ENCODE data around the gene LHPP. TPM values are rescaled to one million over a fixed set of nuclear protein-coding genes. Genes with fewer than 3 reads are reported as not detected.

The LHPP gene
- total and polyA plus RNA-seq, 9 donors: 4.3 to 19.9 (median 12.6) TPM

DNA sequence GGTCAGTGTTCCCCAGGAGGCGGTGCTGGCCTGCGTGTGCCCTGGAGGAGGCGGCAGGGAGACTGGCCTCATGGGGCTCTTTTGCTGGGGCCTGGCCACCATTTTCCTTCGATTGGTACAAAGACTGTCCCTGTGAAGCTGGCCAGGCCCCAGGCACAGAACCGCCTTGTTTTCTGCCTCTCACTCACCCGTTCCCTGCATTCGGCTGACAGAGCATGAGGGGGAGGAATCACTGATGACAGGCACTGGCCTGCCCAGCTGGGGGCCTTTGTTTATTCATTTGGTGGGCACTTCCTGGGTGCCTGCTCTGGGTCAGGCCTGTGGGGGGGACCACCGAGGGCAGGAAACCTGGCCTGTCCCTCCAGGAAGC, 143.4 kb downstream of the LHPP start:
- 73 to 76% (median 74%) methylated on average over 8 of the region's 8 CpGs for WGBS, 3 donors
- no peak overlapping the region for H3K27ac ChIP-seq
- H3K27me3 ChIP-seq: no peaks in the 10 kb centered on the region
- peak in 1 of 5 donors; percentile 16 for DNase-seq
- no peak for TF ChIP-seq POLR2A (IDR thresholded peaks at IDR 0.05)
- no peak for TF ChIP-seq EP300 (IDR thresholded peaks at IDR 0.05)
- no peak for TF ChIP-seq CTCF (IDR thresholded peaks at IDR 0.05)
- no peaks in the 10 kb centered on the region for H3K4me1 ChIP-seq (ENCODE audit: insufficient read depth)
- H3K36me3 ChIP-seq: no peaks in the 10 kb centered on the region
- intact Hi-C loops (cut with DNase I): no loop called here
- no peaks in the 10 kb centered on the region for H3K9me3 ChIP-seq
- no peak overlapping the region for H3K4me3 ChIP-seq

DNA sequence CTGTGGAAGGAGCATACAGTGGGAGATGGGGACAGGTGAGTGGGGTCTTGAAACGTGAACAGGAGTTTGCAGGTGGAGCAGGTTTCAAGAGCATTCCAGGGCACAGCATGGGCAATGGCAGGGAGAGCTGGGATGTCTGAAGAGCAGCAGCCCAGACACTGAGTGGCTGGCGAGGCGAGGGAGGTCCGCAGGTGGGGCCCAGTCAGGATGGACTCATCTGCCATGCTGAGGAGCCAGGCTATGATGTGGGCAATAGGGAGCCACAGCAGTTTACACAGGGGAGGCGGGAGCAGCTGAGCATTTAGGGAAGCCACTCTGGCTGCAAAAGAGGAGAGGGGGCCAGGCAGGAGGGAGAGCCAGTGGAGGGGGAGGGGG, 143.8 kb downstream of the LHPP start:
- H3K27ac ChIP-seq: no peak overlapping the region
- 82 to 91% (median 88%) methylated on average over 5 of the region's 5 CpGs for WGBS, 3 donors
- no peak overlapping the region for H3K4me3 ChIP-seq
- H3K4me1 ChIP-seq (ENCODE audit: insufficient read depth): no peaks in the 10 kb centered on the region
- H3K36me3 ChIP-seq: no peaks in the 10 kb centered on the region
- TF ChIP-seq CTCF (IDR thresholded peaks at IDR 0.05) (no peak), POLR2A (IDR thresholded peaks at IDR 0.05) (no peak), EP300 (IDR thresholded peaks at IDR 0.05) (no peak)
- H3K9me3 ChIP-seq: no peaks in the 10 kb centered on the region
- no peaks in the 10 kb centered on the region for H3K27me3 ChIP-seq
- peak in 1 of 5 donors; percentile 12 for DNase-seq
- intact Hi-C loops (cut with DNase I): no loop called here

GRCh38 chr10:124605856-124606812, 144.5 kb downstream of the LHPP start:
- intact Hi-C loops (cut with DNase I): no loop called here
- DNase-seq: no peak
- no peak for TF ChIP-seq CTCF (IDR thresholded peaks at IDR 0.05)
- TF ChIP-seq POLR2A (IDR thresholded peaks at IDR 0.05): no peak
- no peak for TF ChIP-seq EP300 (IDR thresholded peaks at IDR 0.05)
- WGBS, 3 donors: 75 to 80% (median 80%) methylated on average over 31 of the region's 31 CpGs
- no peaks in the 10 kb centered on the region for H3K9me3 ChIP-seq
- no peak overlapping the region for H3K4me3 ChIP-seq
- no peaks in the 10 kb centered on the region for H3K4me1 ChIP-seq (ENCODE audit: insufficient read depth)
- no peak overlapping the region for H3K27ac ChIP-seq
- no peaks in the 10 kb centered on the region for H3K27me3 ChIP-seq
- no peaks in the 10 kb centered on the region for H3K36me3 ChIP-seq

- no peaks in the 10 kb centered on the region for H3K9me3 ChIP-seq
- intact Hi-C loops (cut with DNase I): no loop called here
- no peaks in the 10 kb centered on the region for H3K27me3 ChIP-seq
- WGBS, 3 donors: 39 to 56% (median 55%) methylated on average over 10 of the region's 10 CpGs
- H3K4me3 ChIP-seq: no peak overlapping the region
- TF ChIP-seq POLR2A (IDR thresholded peaks at IDR 0.05): no peak
- TF ChIP-seq EP300 (IDR thresholded peaks at IDR 0.05): no peak
- TF ChIP-seq CTCF (IDR thresholded peaks at IDR 0.05): no peak
- no peak for DNase-seq
- no peak overlapping the region for H3K27ac ChIP-seq
- no peaks in the 10 kb centered on the region for H3K36me3 ChIP-seq
- no peaks in the 10 kb centered on the region for H3K4me1 ChIP-seq (ENCODE audit: insufficient read depth)
Measured at GRCh38 chr10:124606822-124607221, 145.2 kb downstream of the LHPP start.
